Measurements from ENCODE around the gene SIRPA.

DNA sequence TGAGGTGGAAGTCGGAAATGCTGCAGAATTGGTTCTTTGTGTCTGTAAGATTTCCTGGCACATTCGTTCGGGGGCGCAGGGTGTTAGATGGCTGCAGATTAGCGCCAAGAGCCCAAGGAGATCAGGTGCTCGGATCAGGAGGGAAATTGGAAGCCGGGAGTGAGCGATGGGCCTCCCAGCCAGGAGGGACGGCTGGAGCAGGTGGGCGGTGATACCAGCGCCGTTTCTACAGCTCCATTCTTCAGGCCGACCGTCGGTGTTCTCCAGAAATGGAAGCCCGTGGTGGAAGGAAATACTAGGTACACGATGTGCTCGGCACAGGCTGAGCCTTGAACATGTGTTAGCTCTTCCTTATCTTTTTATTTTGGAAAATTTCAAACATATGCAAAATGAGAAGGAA lies 6.5 kb downstream of the SIRPA start:
- TF ChIP-seq CTCF (IDR thresholded peaks at IDR 0.05) (no peak), ZFX (IDR thresholded peaks at IDR 0.05; ENCODE audit: borderline replicate concordance) (no peak)

Data from 22Rv1 (cell line).